ENCODE results near the gene SLC34A3.
A peak's percentile ranks its signal among the peaks of the same experiment; 100 is the strongest.

GRCh38 chr9:137188490-137189296, 42.0 kb upstream of the SLC34A3 start, which contains the start of the genes ANAPC2 and SSNA1:
- no peak for TF ChIP-seq EZH2 (IDR thresholded peaks at IDR 0.05; ENCODE audit: borderline replicate concordance, low read length)
- TF ChIP-seq CTCF (IDR thresholded peaks at IDR 0.05; ENCODE audit: low read length), result peak; percentile 57
